Measurements from ENCODE around the gene CRCP.
"Not testable (repeated sequence)": the region's sequence is repeated elsewhere in the genome, so short reads cannot be mapped to it uniquely, and the experiment has no call there.

The CRCP gene

DNA sequence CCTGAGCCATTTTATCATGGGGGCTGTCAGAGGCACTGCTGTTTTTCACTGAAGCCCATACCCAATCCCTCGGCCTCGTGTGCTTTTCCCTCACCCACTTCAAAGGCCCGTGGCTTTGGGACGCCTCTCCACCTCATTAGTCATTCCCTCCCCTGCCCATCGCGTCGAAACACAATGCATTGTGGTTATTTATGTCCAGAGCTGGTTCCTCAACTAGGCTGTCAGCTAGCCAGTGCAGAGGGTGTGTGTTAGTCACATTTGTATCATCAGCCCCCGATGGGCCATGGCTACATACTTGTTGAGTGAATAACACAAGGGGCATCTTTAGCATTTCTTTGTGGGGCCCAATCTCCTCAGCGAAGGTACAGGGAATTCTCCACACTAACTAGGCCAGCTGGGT, 3.8 kb upstream of the CRCP start:
- DNase-seq: no peak

- DNase-seq: not testable (repeated sequence)
Measured at GRCh38 chr7:66116680-66117420, 2.2 kb downstream of the CRCP start.

- no peak for DNase-seq
Measured at GRCh38 chr7:66118603-66119002, 4.0 kb downstream of the CRCP start.

DNA sequence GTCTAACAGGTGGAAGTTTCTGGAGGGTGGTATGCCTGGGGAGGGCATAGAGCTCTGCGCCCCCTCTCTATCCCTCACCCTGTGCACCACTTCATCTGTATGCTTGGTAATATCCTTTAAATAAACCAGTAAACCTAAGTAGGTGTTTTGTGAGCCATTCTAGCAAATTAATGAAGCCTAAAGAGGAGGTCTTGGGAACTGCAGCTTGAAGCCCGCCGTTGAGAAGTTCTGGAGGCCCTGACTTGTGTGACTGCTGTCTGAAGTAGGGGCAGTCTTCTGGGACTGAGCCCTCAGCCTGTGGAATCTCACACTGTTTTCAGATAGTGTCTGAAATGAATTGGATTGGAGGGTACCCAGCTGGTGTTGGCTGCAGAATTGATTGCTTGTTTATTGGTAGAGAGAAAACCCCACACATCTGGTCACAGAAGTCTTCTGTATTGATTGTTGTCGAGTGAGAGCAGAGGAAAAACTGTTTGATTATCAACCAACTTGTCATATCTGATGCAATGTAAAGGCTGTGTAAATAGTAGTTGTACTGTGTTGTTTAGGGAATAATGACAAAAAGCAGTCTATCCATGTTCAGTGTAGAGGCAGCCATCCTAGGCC, 4.7 kb downstream of the CRCP start:
- DNase-seq: no peak

GRCh38 chr7:66123175-66123528, 8.5 kb downstream of the CRCP start:
- no peak for DNase-seq

DNA sequence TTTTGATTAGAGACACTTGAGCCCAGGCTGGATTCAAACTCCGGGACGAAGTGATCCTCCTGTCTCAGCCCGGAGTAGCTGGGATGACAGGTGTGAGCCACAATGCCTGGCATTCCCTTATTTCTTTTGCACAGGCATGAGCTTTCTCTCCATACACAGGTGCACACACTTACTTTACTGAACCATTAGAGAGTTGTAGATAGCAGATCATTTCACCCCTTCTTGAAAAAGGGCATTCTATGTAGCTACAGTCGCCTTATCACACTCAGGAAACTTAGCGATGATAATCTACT, 9.9 kb downstream of the CRCP start:
- DNase-seq: not testable (repeated sequence)

- DNase-seq: no peak
Measured at GRCh38 chr7:66125052-66125694, 10.5 kb downstream of the CRCP start.

DNA sequence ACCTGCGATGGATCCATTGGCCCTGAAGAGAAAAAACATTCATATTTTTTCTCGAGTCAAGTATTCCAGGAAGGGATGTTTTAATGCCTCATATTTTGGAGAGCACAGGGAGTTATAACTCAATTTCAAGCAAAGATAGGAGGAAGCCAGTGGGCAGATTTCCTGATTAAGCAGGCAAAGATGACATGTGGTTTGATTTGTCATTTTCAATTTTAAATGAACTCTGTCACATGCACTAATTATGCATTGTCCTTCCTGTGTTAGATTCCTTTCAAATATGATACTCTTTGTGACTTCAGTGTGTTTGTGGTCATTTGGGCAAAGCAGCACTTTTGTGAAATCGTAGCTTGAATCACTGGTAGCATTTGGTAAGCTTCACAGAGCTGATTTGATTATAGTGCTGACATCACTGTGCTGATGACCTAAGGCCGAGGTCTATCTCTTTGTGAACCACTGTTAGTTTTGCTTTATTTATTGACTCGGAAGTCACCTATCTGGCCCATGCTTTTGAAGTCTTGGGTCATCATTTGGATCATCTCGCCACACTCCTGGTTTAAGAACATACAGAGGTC, 11.2 kb downstream of the CRCP start:
- not testable (repeated sequence) for DNase-seq

GRCh38 chr7:66127172-66127571, 12.5 kb downstream of the CRCP start:
- not testable (repeated sequence) for DNase-seq

- no peak for DNase-seq
Measured at GRCh38 chr7:66138994-66139752, 24.5 kb downstream of the CRCP start.

GRCh38 chr7:66140924-66141323, 26.3 kb downstream of the CRCP start:
- no peak for DNase-seq

DNA sequence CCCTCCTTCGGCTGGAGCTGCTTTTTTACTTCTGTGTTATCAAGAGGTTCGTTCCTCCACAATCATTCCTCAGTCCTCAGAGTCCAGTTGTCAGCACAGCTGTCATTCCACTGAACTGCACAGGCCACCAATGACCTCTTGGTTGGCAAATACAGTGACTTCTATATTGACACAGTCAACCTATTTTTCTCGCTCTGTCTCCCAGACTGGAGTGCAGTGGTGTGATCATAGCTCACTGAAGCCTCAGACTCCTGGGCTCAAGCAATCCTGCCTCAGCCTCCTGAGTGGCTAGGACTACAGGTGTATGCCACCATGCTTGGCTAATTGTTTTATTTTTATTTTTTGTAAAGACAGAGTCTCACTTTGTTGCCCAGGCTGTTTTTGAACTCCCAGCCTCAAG, 27.7 kb downstream of the CRCP start:
- no peak for DNase-seq

DNA sequence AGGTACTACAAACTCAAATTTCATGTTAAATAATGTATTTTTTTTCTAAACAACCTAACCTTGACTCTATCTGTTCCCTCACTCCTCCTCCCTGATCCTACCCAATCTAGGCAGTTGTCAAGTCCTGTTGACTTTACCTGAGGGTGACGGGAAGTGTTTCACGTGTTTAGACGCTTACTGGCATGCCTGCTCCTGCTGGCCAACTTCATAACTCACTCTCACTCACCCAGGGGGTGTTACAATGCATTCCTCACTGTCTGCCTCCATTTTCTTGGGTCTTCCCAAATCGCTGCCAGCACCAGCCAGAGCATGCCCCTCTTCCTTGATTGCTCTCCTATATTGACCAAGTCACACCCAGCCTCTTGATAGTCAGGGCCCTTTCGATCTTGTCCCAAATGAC, 28.3 kb downstream of the CRCP start:
- DNase-seq: no peak

GRCh38 chr7:66143876-66144332, 29.3 kb downstream of the CRCP start:
- DNase-seq: no peak

DNA sequence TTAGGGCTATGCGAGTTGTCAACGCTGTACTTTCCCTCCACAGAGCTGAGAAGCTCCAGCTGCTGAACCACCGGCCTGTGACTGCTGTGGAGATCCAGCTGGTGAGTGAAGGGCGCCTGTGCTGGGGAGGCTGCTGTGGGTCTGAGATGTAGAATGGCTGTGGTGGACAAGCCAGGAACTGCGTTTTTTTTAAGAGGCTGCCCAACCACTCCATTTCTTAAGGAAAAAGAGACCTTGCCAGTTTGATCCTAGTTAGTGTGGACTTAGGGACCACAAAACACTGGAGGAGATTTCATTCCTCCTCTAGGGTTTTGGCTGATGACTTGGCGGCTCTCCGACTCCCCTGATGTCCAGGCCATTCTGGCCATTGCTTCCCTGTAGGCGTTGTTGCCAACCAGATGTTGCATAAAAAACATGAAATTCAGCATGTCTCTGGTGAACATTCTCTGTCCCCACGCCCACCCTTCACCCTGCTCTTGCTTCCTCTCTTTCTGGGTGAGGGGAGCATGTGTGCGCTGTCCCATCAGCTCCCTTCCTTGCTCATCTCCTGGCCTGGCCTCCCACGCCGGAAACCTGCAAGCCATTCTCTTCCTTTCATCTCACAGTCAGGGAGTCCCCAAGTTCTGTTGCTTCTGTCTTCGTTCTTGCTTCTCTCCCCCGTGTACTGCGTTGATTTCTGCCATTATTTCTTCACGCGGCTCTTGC, 30.9 kb downstream of the CRCP start:
- no peak for DNase-seq

DNA sequence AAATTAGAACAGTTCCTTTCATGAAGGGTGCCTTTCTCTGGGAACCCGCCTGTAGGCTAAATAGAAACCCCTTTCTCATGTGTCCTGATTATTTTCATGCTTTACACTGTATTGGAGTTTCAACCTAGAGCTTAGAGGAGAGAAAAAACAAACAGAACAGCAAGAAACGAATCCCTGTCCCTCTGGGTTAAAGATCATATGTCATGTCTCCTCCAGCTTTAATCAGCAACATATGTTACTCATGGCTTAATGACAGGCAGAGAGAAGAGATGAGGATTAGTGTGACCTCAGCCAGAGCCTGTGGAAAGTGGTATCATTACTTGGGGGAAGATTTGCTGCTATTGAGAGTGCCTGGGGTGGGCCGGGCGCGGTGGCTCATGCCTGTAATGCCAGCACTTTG, 32.1 kb downstream of the CRCP start:
- no peak for DNase-seq

- DNase-seq: not testable (repeated sequence)
Measured at GRCh38 chr7:66147657-66148056, 33.0 kb downstream of the CRCP start.

DNA sequence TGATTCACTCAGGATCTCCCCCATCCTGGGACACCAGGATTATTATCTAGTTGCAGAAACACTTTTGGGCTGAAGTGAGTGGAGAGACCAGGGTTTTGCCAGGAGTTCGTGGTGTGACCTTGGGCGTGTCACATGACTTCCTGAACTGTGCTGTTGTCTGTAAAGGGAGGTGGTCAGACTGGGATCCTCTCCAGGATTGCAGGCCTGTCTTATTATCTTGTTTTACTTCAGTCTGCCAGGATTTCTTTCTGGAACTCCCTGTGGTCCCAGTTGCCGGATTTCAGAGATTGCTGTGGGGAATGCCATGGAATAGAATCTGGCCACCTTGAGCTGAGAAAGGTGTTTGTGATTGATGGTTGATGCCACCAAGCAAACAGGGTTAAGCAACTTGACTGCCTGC, 35.8 kb downstream of the CRCP start:
- no peak for DNase-seq

- no peak for DNase-seq
Measured at GRCh38 chr7:66152371-66153191, 37.9 kb downstream of the CRCP start.

GRCh38 chr7:66153691-66154090, 39.0 kb downstream of the CRCP start:
- no peak for DNase-seq

- not testable (repeated sequence) for DNase-seq
Measured at GRCh38 chr7:66156035-66156434, 41.4 kb downstream of the CRCP start.

- no peak for DNase-seq
Measured at GRCh38 chr7:66157060-66157459, 42.4 kb downstream of the CRCP start.

Data from CD4-positive, alpha-beta T cell treated with Interleukin-17A for 4 hours (primary cell).